T-helper 9 cell (primary cell): Measurements from ENCODE around the gene ARL5A.
"Not testable (repeated sequence)": the region's sequence is repeated elsewhere in the genome, so short reads cannot be mapped to it uniquely, and the experiment has no call there.

ENCODE experiments used
- DNase-seq: peaks from one replicate; pipeline ENCODE4 v3.0.0-alpha.2; 2020
- total RNA-seq, 2 donors: gene quantifications; one replicate each; lab custom pipeline; 2026; lab: John Stamatoyannopoulos, UW

Gene ARL5A
- 22.0 to 41.5 reads per million in 2 donors for total RNA-seq

GRCh38 chr2:151828143-151828889 is at the start of gene ARL5A:
ARL5A (minus strand) TSS chr2:151828421; CDS start chr2:151828176, 245 bp downstream.
- DNase-seq = peak; percentile 93

- DNase-seq = not testable (repeated sequence)
Observed at GRCh38 chr2:151875631-151876030, 47.4 kb upstream of the ARL5A start.

- no peak for DNase-seq
Observed at GRCh38 chr2:151872463-151872862, 44.2 kb upstream of the ARL5A start.

- no peak for DNase-seq
Observed at GRCh38 chr2:151869291-151869690, 41.1 kb upstream of the ARL5A start.

GRCh38 chr2:151862700-151863099 is 34.5 kb upstream of the ARL5A start:
- DNase-seq = no peak

GRCh38 chr2:151861174-151861573 is 33.0 kb upstream of the ARL5A start:
- no peak for DNase-seq

GRCh38 chr2:151860613-151861146 is 32.5 kb upstream of the ARL5A start:
- DNase-seq = no peak

- DNase-seq = no peak
Observed at GRCh38 chr2:151860210-151860609, 32.0 kb upstream of the ARL5A start.

- DNase-seq = no peak
Observed at GRCh38 chr2:151857650-151858049, 29.4 kb upstream of the ARL5A start.

GRCh38 chr2:151855111-151855510 is 26.9 kb upstream of the ARL5A start:
- no peak for DNase-seq

- DNase-seq = no peak
Observed at GRCh38 chr2:151853070-151853758, 25.0 kb upstream of the ARL5A start.

GRCh38 chr2:151852260-151853069 is 24.2 kb upstream of the ARL5A start:
- DNase-seq = no peak

- DNase-seq = no peak
Observed at GRCh38 chr2:151851761-151852160, 23.5 kb upstream of the ARL5A start.

GRCh38 chr2:151849413-151850010 is 21.3 kb upstream of the ARL5A start:
- no peak for DNase-seq

GRCh38 chr2:151845884-151846283 is 17.7 kb upstream of the ARL5A start:
- DNase-seq = no peak

- no peak for DNase-seq
Observed at GRCh38 chr2:151845481-151845880, 17.3 kb upstream of the ARL5A start.

GRCh38 chr2:151844211-151844896 is 16.1 kb upstream of the ARL5A start:
- DNase-seq = no peak

- no peak for DNase-seq
Observed at GRCh38 chr2:151843691-151844061, 15.5 kb upstream of the ARL5A start.

- no peak for DNase-seq
Observed at GRCh38 chr2:151842830-151843690, 14.8 kb upstream of the ARL5A start.

GRCh38 chr2:151841047-151841424 is 12.8 kb upstream of the ARL5A start:
- DNase-seq = no peak
